IMR-90 (cell line): ENCODE results near the gene SPOCK3. TPM values are rescaled to one million over a fixed set of nuclear protein-coding genes. Genes with fewer than 3 reads are reported as not detected.

ENCODE experiments used
- ATAC-seq: fragments of 200-7000 bp; cut with Tn5 transposase; 2 replicates; pipeline ENCODE4 v1.9.1; 2020; ENCODE audit warnings: low read depth, mild to moderate bottlenecking, moderate library complexity
- BruUV-seq: library from RNA; stranded (reverse); fragments of 400-500 nt; replicated peaks from 2 replicates; lab custom pipeline; 2021; lab: Mats Ljungman, UMichigan
- CTCF ChIA-PET: fragments of 300-600 bp; formaldehyde crosslinking; extraction: SDS; loops from one replicate; lab custom pipeline; 2021; ENCODE audit warnings: antibody characterized with exemption; lab: Yijun Ruan, JAX
- POLR2A ChIA-PET: fragments of 300-600 bp; sonication (Branson Sonifier 250); formaldehyde crosslinking; loops from one replicate; lab custom pipeline; 2022; ENCODE audit warnings: antibody characterized with exemption; ENCODE audit not compliant: unreplicated experiment; lab: Charles Lee
- DNase-seq: peaks from one replicate; pipeline ENCODE4 v3.0.0; 2013
- H2AFZ ChIP-seq: replicated peaks from 2 replicates; pipeline ENCODE3; 2013; ENCODE audit warnings: low read length, mild to moderate bottlenecking; ENCODE audit not compliant: poor library complexity
- H2AK5ac ChIP-seq: 2 replicates; pipeline ENCODE4 v1.6.1; 2013; ENCODE audit warnings: low read depth, low read length, inconsistent platforms
- H2AK9ac ChIP-seq: replicated peaks from 2 replicates; pipeline ENCODE3; 2013; ENCODE audit warnings: mild to moderate bottlenecking, low read depth, low read length, moderate library complexity; ENCODE audit not compliant: poor library complexity
- H2BK120ac ChIP-seq: 2 replicates; pipeline ENCODE4 v1.6.1; 2013; ENCODE audit warnings: low read depth, low read length, inconsistent platforms
- H2BK15ac ChIP-seq: 3 replicates; pipeline ENCODE4 v1.6.1; 2013; ENCODE audit warnings: low read depth, low read length, inconsistent platforms
- H2BK20ac ChIP-seq: 2 replicates; pipeline ENCODE4 v1.6.1; 2013; ENCODE audit warnings: low read depth, mild to moderate bottlenecking, inconsistent platforms, low read length, moderate library complexity
- H2BK5ac ChIP-seq: 2 replicates; pipeline ENCODE4 v1.6.1; 2013; ENCODE audit warnings: mild to moderate bottlenecking, low read depth, low read length, inconsistent platforms; ENCODE audit not compliant: poor library complexity, severe bottlenecking
- H3K14ac ChIP-seq: replicated peaks from 2 replicates; pipeline ENCODE4 v1.6.1; 2013; ENCODE audit warnings: low read depth, low read length, inconsistent platforms
- H3K18ac ChIP-seq: 2 replicates; pipeline ENCODE4 v1.6.1; 2013; ENCODE audit warnings: low read depth, low read length, control low read depth
- H3K23ac ChIP-seq: 2 replicates; pipeline ENCODE4 v1.6.1; 2013; ENCODE audit warnings: low read depth, low read length, inconsistent platforms
- H3K27ac ChIP-seq: 2 replicates; pipeline ENCODE4 v1.5.1; 2013; ENCODE audit warnings: mild to moderate bottlenecking, control low read depth, low read length; ENCODE audit not compliant: insufficient read depth
- H3K27me3 ChIP-seq: 2 replicates; pipeline ENCODE4 v1.6.1; 2013; ENCODE audit warnings: low read length; ENCODE audit not compliant: control insufficient read depth, insufficient read depth
- H3K36me3 ChIP-seq: 2 replicates; pipeline ENCODE4 v1.6.1; 2013; ENCODE audit warnings: low read length, mixed read lengths; ENCODE audit not compliant: control insufficient read depth, insufficient read depth
- H3K4ac ChIP-seq: 2 replicates; pipeline ENCODE4 v1.6.1; 2013; ENCODE audit warnings: low read depth, low read length, inconsistent platforms
- H3K4me1 ChIP-seq: 2 replicates; pipeline ENCODE4 v1.6.1; 2013; ENCODE audit warnings: low read length, mixed read lengths; ENCODE audit not compliant: control insufficient read depth, insufficient read depth
- H3K4me2 ChIP-seq: 2 replicates; pipeline ENCODE4 v1.6.1; 2013; ENCODE audit warnings: low read depth, mild to moderate bottlenecking, control low read depth, low read length, moderate library complexity
- H3K4me3 ChIP-seq: 2 replicates; pipeline ENCODE4 v1.5.1; 2013; ENCODE audit warnings: low read depth, mild to moderate bottlenecking, control low read depth, low read length, moderate library complexity; ENCODE audit not compliant: insufficient read depth
- H3K56ac ChIP-seq: 2 replicates; pipeline ENCODE4 v1.6.1; 2013; ENCODE audit warnings: low read length, inconsistent platforms; ENCODE audit not compliant: insufficient read depth; ENCODE audit errors: extremely low read depth
- H3K79me1 ChIP-seq, 2 experiments: 2 replicates each; pipeline ENCODE4 v1.6.1; 2013; ENCODE audit warnings: low read length in 2 of 2, inconsistent platforms in 1 of 2, low read depth in 1 of 2
- H3K9ac ChIP-seq: 2 replicates; pipeline ENCODE4 v1.6.1; 2013; ENCODE audit warnings: low read depth, low read length, control low read depth
- H3K9me1 ChIP-seq: 2 replicates; pipeline ENCODE4 v1.6.1; 2013; ENCODE audit warnings: low read length, inconsistent platforms; ENCODE audit not compliant: insufficient read depth
- H3K9me3 ChIP-seq: 2 replicates; pipeline ENCODE4 v1.6.1; 2013; ENCODE audit warnings: low read length; ENCODE audit not compliant: control insufficient read depth, insufficient read depth
- H4K20me1 ChIP-seq: 2 replicates; pipeline ENCODE4 v1.6.1; 2013; ENCODE audit warnings: low read length, inconsistent platforms; ENCODE audit not compliant: insufficient read depth
- H4K5ac ChIP-seq: 2 replicates; pipeline ENCODE4 v1.6.1; 2013; ENCODE audit warnings: mild to moderate bottlenecking, low read depth, low read length, control low read depth
- H4K8ac ChIP-seq, 2 experiments: 2 replicates each; pipeline ENCODE4 v1.6.1; 2013; ENCODE audit warnings: low read depth in 2 of 2, low read length in 2 of 2, control low read depth in 1 of 2, inconsistent platforms in 1 of 2
- H4K91ac ChIP-seq: 2 replicates; pipeline ENCODE4 v1.6.1; 2013; ENCODE audit warnings: low read depth, low read length, inconsistent platforms; ENCODE audit not compliant: insufficient read depth
- BHLHE40 ChIP-seq: fragments of 150-350 bp; IDR thresholded peaks from 2 replicates; pipeline ENCODE4 v1.6.1; 2016; ENCODE audit warnings: mild to moderate bottlenecking, low read depth, low read length
- CEBPB ChIP-seq: IDR thresholded peaks from 2 replicates; pipeline ENCODE4 v1.6.1; 2012; ENCODE audit warnings: low read depth, low read length, improper control_type of control experiment
- CHD1 ChIP-seq: IDR thresholded peaks from 2 replicates; pipeline ENCODE4 v1.6.1; 2012; ENCODE audit warnings: low read depth, low read length, improper control_type of control experiment
- CTCF ChIP-seq: conservative IDR thresholded peaks from 2 replicates; pipeline ENCODE4 v1.5.1; 2012; ENCODE audit warnings: mild to moderate bottlenecking, low read depth, low read length, improper control_type of control experiment
- ELK1 ChIP-seq: fragments of 150-350 bp; IDR thresholded peaks from 2 replicates; pipeline ENCODE4 v1.6.1; 2016; ENCODE audit warnings: low read depth, mild to moderate bottlenecking, low read length, moderate library complexity, borderline replicate concordance
- FOS ChIP-seq: fragments of 150-350 bp; IDR thresholded peaks from 2 replicates; pipeline ENCODE4 v1.6.1; 2016; ENCODE audit warnings: low read depth, low read length
- MAFK ChIP-seq: IDR thresholded peaks from 2 replicates; pipeline ENCODE4 v1.6.1; 2012; ENCODE audit warnings: low read depth, low read length, improper control_type of control experiment
- MAZ ChIP-seq: IDR thresholded peaks from 2 replicates; pipeline ENCODE4 v1.6.1; 2012; ENCODE audit warnings: low read depth, mild to moderate bottlenecking, low read length, improper control_type of control experiment, moderate library complexity, borderline replicate concordance
- MXI1 ChIP-seq: IDR thresholded peaks from 2 replicates; pipeline ENCODE4 v1.6.1; 2012; ENCODE audit warnings: low read depth, mild to moderate bottlenecking, low read length, moderate library complexity, borderline replicate concordance
- NFE2L2 ChIP-seq: fragments of 150-350 bp; IDR thresholded peaks from 2 replicates; pipeline ENCODE4 v1.6.1; 2016; ENCODE audit warnings: low read depth, mild to moderate bottlenecking, low read length
- POLR2A ChIP-seq: IDR thresholded peaks from 2 replicates; pipeline ENCODE4 v1.6.1; 2012; ENCODE audit warnings: mild to moderate bottlenecking, low read depth, low read length
- RAD21 ChIP-seq: IDR thresholded peaks from 2 replicates; pipeline ENCODE4 v1.6.1; 2012; ENCODE audit warnings: low read length, improper control_type of control experiment
- RCOR1 ChIP-seq: IDR thresholded peaks from 2 replicates; pipeline ENCODE4 v1.6.1; 2012; ENCODE audit warnings: mild to moderate bottlenecking, low read length, improper control_type of control experiment; ENCODE audit not compliant: insufficient replicate concordance
- RFX5 ChIP-seq: IDR thresholded peaks from 2 replicates; pipeline ENCODE4 v1.8.0; 2012; ENCODE audit warnings: low read depth, mild to moderate bottlenecking, low read length, moderate library complexity
- SMC3 ChIP-seq: fragments of 150-350 bp; IDR thresholded peaks from 2 replicates; pipeline ENCODE4 v1.6.1; 2016; ENCODE audit warnings: low read depth, mild to moderate bottlenecking, antibody characterized with exemption, low read length, moderate library complexity
- USF2 ChIP-seq: fragments of 150-350 bp; IDR thresholded peaks from 2 replicates; pipeline ENCODE4 v1.6.1; 2017; ENCODE audit warnings: mild to moderate bottlenecking, antibody characterized with exemption, low read length, low read depth
- WGBS, 2 experiments: methylation state at CpG; one replicate each; pipeline versions ENCODE4 v1.1.5 to v1.1.7; 2013; ENCODE audit warnings: missing lambda C conversion rate in 2 of 2; ENCODE audit not compliant: insufficient read length in 1 of 2; ENCODE audit errors: extremely low coverage in 2 of 2; 5-methylcytosine and 5-hydroxymethylcytosine counted together
- dilution Hi-C: fragments of 300-500 bp; cut with HindIII; formaldehyde crosslinking; loops from one replicate; pipeline ENCODE4 v1.14.3; 2018; ENCODE audit warnings: low sequenced_read_pairs; ENCODE audit not compliant: unreplicated experiment
- in situ Hi-C: fragments of 300-500 bp; cut with MboI; formaldehyde crosslinking; loops from 3 replicates; pipeline ENCODE4 v1.14.3; 2019; ENCODE audit warnings: low sequenced_read_pairs, inconsistent platforms, mixed read lengths
- intact Hi-C: fragments of 100-400 bp; cut with micrococcal nuclease; formaldehyde crosslinking; loops from 2 replicates; pipeline ENCODE4 v1.10.0; 2022
- polyA plus RNA-seq, 3 experiments: library from polyadenylated mRNA; depleted of rRNA; stranded (reverse); fragments of >200 nt; gene quantifications; 2 replicates each; pipeline ENCODE4 v1.2.3, GENCODE V29; 2012; ENCODE audit warnings: low replicate concordance in 1 of 3
- total RNA-seq: library from RNA; depleted of rRNA; stranded (reverse); fragments of >200 nt; gene quantifications from 2 replicates; pipeline ENCODE4 v1.2.3, GENCODE V29; 2012

The SPOCK3 gene
- total and polyA plus RNA-seq, 2 of the 4 experiments (the other 2 are of a cell fraction), result not detected

- Histone ChIP-seq H4K20me1 (no peaks in the 10 kb centered on the region), H4K5ac (no peak overlapping the region), H3K56ac (no peak overlapping the region), H2BK20ac (no peak overlapping the region), H2BK120ac (no peak overlapping the region), H3K9me3 (peaks cover 8% of the 10 kb centered on the region), H3K27me3 (no peaks in the 10 kb centered on the region), H3K9ac (no peak overlapping the region), H3K4me3 (no peak overlapping the region), H3K27ac (no peak overlapping the region), H2AFZ (no peak overlapping the region), H3K23ac (no peak overlapping the region), H3K9me1 (no peaks in the 10 kb centered on the region), H2AK5ac (no peak overlapping the region), H3K79me1 (no peaks in the 10 kb centered on the region), H3K4me1 (no peaks in the 10 kb centered on the region), H2BK15ac (no peak overlapping the region), H2BK5ac (no peak overlapping the region), H3K4ac (no peak overlapping the region), H3K4me2 (no peak overlapping the region), H3K36me3 (no peaks in the 10 kb centered on the region), H4K91ac (no peak overlapping the region), H3K14ac (no peak overlapping the region), H3K18ac (no peak overlapping the region), H2AK9ac (no peak overlapping the region), H4K8ac (no peak overlapping the region)
- BruUV-seq, result no TSS peak
- dilution Hi-C loops, result no loop called here
- no peak for ATAC-seq
- WGBS, 2 experiments, result 17% methylated on average over 1 of the region's 1 CpG; no CpG with 5 or more reads in 1 of the 2 experiments
- no peak for DNase-seq
- TF ChIP-seq RFX5 (no peak), CEBPB (no peak), NFE2L2 (no peak), FOS (no peak), MAFK (no peak), SMC3 (no peak), CHD1 (no peak), RAD21 (no peak), ELK1 (no peak), CTCF (no peak), BHLHE40 (no peak), RCOR1 (no peak), POLR2A (no peak), MAZ (no peak), USF2 (no peak), MXI1 (no peak)
- CTCF ChIA-PET, result no interaction called here
- intact Hi-C loops, result no loop called here
- in situ Hi-C loops, result no loop called here
- POLR2A ChIA-PET, result no interaction called here
Observed at GRCh38 chr4:167171928-167172327, 62.4 kb downstream of the SPOCK3 start.
